ENCODE results near the gene ARHGAP26.
"Not testable (repeated sequence)": the region's sequence is repeated elsewhere in the genome, so short reads cannot be mapped to it uniquely, and the experiment has no call there.

- peak in 1 of 3 experiments; percentile 15 for TF ChIP-seq CTCF (optimal IDR thresholded peaks at IDR 0.05 in 1 of 3, IDR thresholded peaks at IDR 0.05 in 1 of 3, conservative IDR thresholded peaks at IDR 0.05 in 1 of 3; ENCODE audit: extremely low read depth in 1 of 3, insufficient read depth in 2 of 3, low read length in 3 of 3)
- not testable (repeated sequence) for TF ChIP-seq EZH2 (IDR thresholded peaks at IDR 0.05; ENCODE audit: low read length)
Measured at GRCh38 chr5:142965258-142966120, 195.3 kb downstream of the ARHGAP26 start.

All from keratinocyte (primary cell).